Glomerular visceral epithelial cell (primary cell): Measurements from ENCODE around the gene FKBP5.
A peak's percentile ranks its signal among the peaks of the same experiment; 100 is the strongest.

ENCODE experiments used
- DNase-seq: peaks from one replicate; pipeline ENCODE4 v3.0.0-alpha.2; 2016; ENCODE audit errors: extremely low spot score

Gene FKBP5

GRCh38 chr6:35663447-35664235 is 25.1 kb downstream of the FKBP5 start:
- peak; percentile 36 for DNase-seq

DNA sequence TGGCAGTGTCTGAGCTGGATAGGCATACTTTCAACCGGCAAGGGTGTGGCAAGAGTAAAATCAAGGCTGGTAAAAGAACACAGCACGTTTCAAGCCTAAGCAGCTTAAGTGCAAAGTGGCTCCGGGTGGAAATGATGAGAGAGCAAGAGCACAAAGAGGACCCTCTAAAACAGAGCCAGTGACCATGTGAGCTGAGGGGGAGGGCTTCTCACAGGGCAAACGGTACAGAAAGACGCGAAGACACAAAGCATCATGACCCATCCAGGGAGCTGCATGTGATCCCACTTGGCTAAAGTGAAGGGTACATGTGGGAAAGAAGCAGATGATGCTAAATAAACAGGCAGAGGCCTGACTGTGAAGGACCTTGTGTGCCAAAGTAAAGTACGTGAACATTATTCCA is 25.7 kb downstream of the FKBP5 start:
- DNase-seq: no peak

GRCh38 chr6:35654883-35655282 is 33.8 kb downstream of the FKBP5 start:
- no peak for DNase-seq

GRCh38 chr6:35651244-35651643 is 37.5 kb downstream of the FKBP5 start:
- no peak for DNase-seq

- no peak for DNase-seq
Measured at GRCh38 chr6:35650015-35650414, 38.7 kb downstream of the FKBP5 start.

GRCh38 chr6:35648203-35648602 is 40.5 kb downstream of the FKBP5 start:
- no peak for DNase-seq

- no peak for DNase-seq
Measured at GRCh38 chr6:35647400-35647799, 41.3 kb downstream of the FKBP5 start.

DNA sequence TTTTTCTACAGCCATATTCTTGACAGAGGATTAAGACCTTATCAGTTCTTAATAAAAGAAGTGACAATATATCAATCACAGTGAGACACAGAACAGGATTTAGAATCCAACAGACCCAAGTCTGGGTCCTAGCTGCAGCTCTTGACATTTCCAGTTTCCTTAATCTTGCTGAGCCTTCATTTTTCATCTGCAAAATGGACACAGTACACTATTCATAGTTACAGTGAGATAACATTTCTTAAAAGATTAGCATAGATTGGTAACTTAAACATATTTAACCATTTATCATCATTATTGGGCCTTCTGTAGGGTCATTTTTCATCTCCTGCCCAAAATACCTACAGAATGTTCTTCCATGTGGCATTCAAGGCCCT is 45.6 kb downstream of the FKBP5 start:
- no peak for DNase-seq

GRCh38 chr6:35642471-35643161 is 46.1 kb downstream of the FKBP5 start:
- no peak for DNase-seq

DNA sequence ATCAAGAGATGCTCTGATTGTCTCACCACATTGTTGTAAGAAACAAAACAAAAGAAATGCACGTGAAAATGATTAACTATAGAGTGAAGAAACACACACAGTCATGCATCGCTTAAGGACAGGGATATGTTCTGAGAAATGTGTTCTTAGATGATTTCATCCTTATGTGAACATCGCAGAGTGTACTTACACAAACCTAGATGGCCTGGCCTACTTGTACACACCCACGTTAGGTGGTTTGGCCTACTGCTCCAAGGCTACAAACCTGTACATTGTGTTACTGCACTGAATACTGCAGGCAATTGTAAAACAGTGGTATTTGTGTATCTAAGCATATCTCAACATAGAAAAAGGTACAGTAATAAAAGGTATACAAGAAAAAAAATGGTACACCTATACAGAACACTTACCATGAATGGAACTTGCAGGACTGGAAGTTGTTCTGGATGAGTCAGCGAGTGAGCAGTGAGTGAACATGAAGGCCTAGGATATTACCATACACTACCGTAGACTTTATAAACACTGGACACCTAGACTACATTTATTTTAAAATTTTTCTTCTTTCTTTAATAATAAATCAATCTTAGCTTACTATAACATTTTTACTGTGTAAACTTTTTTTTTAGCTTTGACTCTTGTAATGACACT is 48.6 kb downstream of the FKBP5 start:
- peak; percentile 22 for DNase-seq

GRCh38 chr6:35638679-35639078 is 50.0 kb downstream of the FKBP5 start:
- no peak for DNase-seq

DNA sequence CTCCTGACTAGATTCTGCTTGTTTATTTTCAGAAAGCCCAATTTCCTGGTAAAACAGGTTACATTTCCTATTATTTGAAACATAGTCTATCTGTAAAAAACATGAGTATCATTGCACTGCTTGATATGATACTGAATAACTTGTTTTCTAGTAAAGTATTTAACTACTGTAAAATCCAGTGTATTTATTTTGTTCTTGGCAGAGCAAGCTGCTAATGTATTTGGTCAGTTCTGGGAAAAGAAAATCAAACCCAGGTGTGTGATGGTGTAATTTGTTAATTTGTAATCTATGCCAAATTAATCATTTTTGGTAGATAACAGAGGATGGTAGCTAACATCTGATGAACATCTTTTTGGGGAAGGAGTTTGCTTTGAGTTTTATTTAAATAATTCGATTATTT is 50.8 kb downstream of the FKBP5 start:
- DNase-seq: no peak

DNA sequence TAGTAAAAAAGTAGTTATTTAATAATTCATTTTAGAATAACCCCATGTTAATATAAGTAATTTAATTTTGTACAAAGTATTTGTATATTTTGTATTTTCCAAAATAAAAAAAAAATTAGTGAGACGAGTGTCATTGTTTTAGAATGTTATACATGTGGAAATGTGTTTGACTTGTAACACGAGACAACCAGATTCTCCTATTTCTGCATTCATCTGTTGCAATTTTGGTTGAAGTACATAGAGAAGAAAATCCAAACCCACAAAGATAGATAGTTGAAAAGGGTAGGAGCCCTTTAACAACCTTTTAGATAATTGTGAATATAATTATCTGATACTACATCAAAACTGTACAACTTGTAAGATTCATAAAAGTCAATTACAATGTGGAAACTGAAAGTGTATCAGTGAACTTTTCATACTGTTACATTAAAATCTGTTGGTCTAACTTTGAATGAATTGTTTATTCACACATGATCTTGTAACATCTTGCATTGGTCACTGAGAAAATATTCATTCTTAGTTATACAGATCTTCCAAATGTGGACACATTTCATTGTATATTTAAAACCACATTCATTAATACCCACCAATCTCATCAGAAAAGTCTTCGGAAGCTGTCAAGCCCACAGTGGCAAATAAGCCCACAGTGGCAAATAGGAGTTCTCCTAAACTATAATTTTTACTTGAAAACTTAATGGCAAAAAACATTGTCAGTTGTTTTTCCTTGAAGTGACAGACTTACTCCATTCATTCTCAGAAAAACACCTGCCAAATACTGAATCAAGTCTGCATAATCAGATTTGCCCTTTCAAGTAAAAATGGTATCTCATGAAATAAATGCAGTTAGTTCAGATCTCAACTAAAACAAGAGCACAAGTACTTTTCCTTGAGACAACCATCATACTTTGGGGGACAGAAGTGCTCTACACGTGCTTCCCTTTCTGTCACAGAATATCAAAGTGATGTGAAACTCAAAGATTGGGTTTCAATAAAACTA is 52.8 kb downstream of the FKBP5 start:
- no peak for DNase-seq

- no peak for DNase-seq
Measured at GRCh38 chr6:35634316-35634715, 54.4 kb downstream of the FKBP5 start.

DNA sequence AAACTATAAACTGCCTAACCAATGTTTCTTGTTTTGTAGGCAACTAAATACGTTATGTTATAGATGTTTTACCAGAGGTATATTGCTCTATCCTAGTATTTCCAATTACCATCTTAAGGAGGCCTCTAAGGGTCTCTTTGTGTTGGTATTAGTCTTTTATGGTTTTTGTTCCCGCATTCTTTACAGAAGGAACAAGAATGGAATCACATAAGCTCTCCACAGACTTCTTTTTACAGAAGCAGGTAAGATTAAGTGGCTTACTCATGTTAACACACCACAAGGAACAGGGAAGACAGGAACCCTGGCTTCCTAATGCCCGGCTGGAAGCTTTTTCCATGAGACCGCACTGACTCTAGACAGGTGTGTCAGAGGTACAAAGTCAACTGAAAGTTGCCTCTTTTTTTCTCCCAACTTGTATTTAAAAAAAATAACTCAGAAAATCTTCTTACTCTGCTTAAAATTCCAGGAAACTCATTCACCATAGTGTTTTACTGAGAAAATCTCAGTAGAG is 55.1 kb downstream of the FKBP5 start:
- DNase-seq: no peak

DNA sequence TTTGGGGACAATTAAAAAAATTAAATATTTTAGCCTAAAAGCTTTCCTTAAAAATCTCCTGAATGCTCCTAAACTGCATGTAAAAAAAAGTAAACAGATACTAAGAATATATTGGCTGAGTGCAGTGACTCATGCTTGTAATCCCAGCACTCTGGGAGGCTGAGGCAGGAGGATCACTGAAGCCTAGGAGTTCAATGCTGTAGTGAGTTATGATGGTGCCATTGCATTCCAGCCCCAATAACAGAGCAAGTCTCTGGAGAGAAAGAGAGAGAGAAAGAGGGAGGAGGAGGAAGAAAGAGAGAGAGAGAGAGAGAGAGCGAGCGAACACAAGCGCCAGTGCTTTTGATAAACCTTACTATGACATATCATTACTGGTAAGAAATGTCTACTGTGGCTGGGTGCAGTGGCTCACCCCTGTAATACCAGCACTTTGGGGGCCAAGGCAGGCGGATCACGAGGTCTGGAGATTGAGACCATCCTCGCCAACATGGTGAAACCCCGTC is 58.8 kb downstream of the FKBP5 start:
- no peak for DNase-seq

- DNase-seq: no peak
Measured at GRCh38 chr6:35626401-35626800, 62.3 kb downstream of the FKBP5 start.

- no peak for DNase-seq
Measured at GRCh38 chr6:35624341-35625070, 64.2 kb downstream of the FKBP5 start.

DNA sequence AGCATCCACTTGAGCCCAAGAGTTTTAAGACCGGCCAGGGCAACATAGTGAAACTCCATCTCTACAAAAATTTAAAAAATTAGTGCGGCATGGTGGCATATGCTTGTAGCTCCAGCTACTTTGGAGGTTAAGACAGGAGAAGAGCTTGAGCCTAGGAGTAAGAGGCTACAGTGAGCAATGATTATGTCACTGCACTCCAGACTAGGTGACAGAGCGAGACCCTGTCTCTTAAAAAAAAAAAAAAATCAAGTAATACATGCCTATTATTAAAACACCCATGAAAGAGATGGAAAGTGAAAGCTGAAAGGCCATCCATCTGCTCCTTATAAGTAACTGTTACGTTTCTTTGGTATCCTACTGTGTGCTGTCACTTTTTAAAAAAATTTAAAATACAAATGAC is 66.4 kb downstream of the FKBP5 start:
- no peak for DNase-seq

DNA sequence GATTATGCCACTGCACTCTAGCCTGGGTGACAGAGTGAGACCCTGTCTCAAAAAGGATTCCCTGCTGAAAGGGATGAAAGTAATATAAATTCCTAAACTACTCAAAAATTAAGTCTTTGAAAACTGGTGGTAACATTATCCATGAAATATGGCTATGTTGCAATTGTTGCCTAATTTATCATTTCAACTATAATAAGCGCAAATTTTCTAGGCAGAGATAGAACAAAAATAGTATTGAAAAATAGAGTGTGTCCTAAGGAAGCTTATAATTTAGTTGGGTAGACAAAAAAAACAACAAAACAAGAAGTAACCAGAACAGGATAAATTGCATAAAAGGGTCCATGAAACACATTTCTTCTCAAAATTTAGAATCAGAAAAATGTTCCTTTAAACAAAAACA is 68.0 kb downstream of the FKBP5 start:
- no peak for DNase-seq

- DNase-seq: no peak
Measured at GRCh38 chr6:35613762-35614161, 75.0 kb downstream of the FKBP5 start.
